ENCODE measurements around the gene TTC34.

TTC34 gene

GRCh38 chr1:2806591-2806990 is 5.1 kb upstream of the TTC34 start:
- TF ChIP-seq CTCF (IDR thresholded peaks at IDR 0.05; ENCODE audit: low read depth, low read length): no peak
- no peak overlapping the region for H3K4me3 ChIP-seq (ENCODE audit: low read depth, low read length)

DNA sequence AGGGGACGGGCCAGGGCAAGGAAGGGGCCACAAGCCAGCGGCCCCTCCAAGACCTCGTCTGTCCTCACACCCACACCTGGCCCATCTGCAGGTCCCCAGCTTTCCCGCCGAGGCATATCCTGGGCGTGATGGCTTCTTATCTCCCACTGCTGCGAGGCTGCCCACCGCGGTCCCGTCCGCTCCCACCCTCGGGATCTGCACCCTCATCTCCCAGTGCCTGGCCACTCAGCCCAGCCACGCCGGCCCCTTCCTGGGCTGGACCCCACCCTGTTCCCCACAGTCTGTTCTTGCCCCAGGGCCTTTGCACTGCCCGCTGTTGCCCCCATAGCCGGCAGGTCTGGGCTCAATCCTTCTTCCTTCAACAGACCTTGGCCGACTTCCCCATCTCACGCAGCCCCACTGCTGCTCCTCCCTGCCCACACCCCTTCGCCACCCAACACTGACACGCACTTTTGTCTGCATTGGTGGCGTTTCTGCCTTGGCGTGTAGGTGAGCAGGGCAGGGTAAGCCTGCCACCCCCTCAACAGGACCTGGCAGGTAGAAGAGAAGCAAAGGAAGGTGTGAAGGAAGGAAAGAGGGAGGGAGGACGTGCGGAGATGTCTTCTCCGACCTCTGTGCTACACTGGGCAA is 4.4 kb upstream of the TTC34 start:
- no peak for TF ChIP-seq CTCF (IDR thresholded peaks at IDR 0.05; ENCODE audit: low read depth, low read length)
- no peak overlapping the region for H3K4me3 ChIP-seq (ENCODE audit: low read depth, low read length)

- no peak for TF ChIP-seq CTCF (IDR thresholded peaks at IDR 0.05; ENCODE audit: low read depth, low read length)
Measured at GRCh38 chr1:2804628-2805351, 3.3 kb upstream of the TTC34 start.

GRCh38 chr1:2803931-2804627 is 2.6 kb upstream of the TTC34 start:
- H3K4me3 ChIP-seq (ENCODE audit: low read depth, low read length): no peak overlapping the region
- no peak for TF ChIP-seq CTCF (IDR thresholded peaks at IDR 0.05; ENCODE audit: low read depth, low read length)

More at GRCh38 chr1:2804628-2805351, 3.3 kb upstream of the TTC34 start:
- H3K4me3 ChIP-seq (ENCODE audit: low read depth, low read length): no peak overlapping the region

DNA sequence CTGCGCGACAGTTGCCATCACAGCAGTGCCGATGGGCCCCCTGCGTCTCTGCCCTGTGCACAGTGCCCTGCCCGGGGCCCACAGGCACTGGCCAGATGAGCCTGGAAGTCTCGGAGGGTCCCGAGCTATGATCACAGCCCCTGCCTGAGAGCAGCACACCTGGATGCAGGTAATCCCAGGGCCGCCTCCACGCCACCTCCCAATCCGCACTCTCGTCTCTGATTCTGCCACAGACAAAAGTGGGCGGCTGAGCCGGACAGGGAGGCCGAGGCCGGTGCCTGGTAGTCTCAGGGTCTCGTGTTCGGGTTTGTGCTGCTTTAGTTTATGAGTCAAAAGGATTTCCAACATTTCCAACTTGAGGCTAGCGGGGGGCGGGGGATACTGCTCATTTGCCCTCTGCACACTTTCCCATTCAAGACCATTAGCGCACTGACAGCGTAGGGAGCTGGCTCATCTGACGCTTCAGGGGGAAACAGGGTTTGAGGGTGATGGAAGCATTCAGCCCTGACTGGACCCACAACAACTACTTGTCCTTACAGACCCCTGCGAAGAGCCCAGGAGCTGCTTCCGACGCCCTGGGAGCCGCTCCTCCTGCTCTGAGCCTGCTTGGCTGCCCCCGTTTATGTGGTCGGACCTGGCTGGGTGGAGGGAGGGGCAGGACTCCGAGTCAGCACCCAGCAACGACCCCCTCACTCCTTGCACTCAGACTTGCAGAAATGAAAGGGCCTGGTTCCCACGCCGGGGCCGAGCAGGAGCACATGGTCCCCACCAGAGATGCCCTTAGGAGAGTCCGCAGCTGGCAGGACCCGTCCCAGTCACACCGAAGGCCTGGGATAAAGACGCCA is 1.8 kb upstream of the TTC34 start:
- TF ChIP-seq CTCF (IDR thresholded peaks at IDR 0.05; ENCODE audit: low read depth, low read length): no peak
- H3K4me3 ChIP-seq (ENCODE audit: low read depth, low read length): no peak overlapping the region

GRCh38 chr1:2802421-2802961 is 998 bp upstream of the TTC34 start:
- no peak for TF ChIP-seq CTCF (IDR thresholded peaks at IDR 0.05; ENCODE audit: low read depth, low read length)

More at GRCh38 chr1:2802421-2802961, 998 bp upstream of the TTC34 start:
- no peak overlapping the region for H3K4me3 ChIP-seq (ENCODE audit: low read depth, low read length)
